SK-N-SH (cell line): ENCODE data around the gene RASGRF2. TPM values are rescaled to one million over a fixed set of nuclear protein-coding genes. Genes with fewer than 3 reads are reported as not detected.

Source experiments
- CTCF ChIA-PET: fragments of 300-600, 350-600 bp; formaldehyde crosslinking; extraction: SDS; loops from one replicate; lab custom pipeline; 2021; lab: Yijun Ruan, JAX
- POLR2A ChIA-PET: fragments of 350-600 bp; sonication (Branson Sonifier 250); formaldehyde crosslinking; extraction: SDS; loops from one replicate; lab custom pipeline; 2020; ENCODE audit warnings: antibody characterized with exemption, inconsistent platforms; lab: Yijun Ruan, JAX
- DNase-seq: peaks from one replicate; pipeline ENCODE4 v3.0.0; 2012
- H2AFZ ChIP-seq: fragments of 200-600 bp; sonication (generic); 2 replicates; pipeline ENCODE4 v1.8.1; 2016; ENCODE audit warnings: antibody characterized with exemption, mild to moderate bottlenecking, low read depth
- H3F3A ChIP-seq: fragments of 200-600 bp; sonication (generic); replicated peaks from 2 replicates; pipeline ENCODE3; 2016; ENCODE audit warnings: antibody characterized with exemption, mild to moderate bottlenecking; ENCODE audit not compliant: insufficient read depth
- H3K27ac ChIP-seq, 2 experiments: fragments of 200-500 bp in 1 of 2; fragments of 200-600 bp in 1 of 2; sonication (Bioruptor generic) in 1 of 2; sonication (generic), shearing (Covaris generic) in 1 of 2; 2 replicates each; pipeline versions ENCODE4 v1.5.1 to v1.6.1; 2014 to 2016; ENCODE audit warnings: low read depth in 2 of 2, inconsistent platforms in 1 of 2, low read length in 1 of 2, mild to moderate bottlenecking in 1 of 2, mixed read lengths in 1 of 2
- H3K27me3 ChIP-seq: fragments of 200-600 bp; sonication (generic), shearing (Covaris generic); 2 replicates; pipeline ENCODE4 v1.6.1; 2016; ENCODE audit warnings: mixed run types; ENCODE audit not compliant: insufficient read depth
- H3K36me3 ChIP-seq, 2 experiments: fragments of 200-500 bp in 1 of 2; fragments of 200-600 bp in 1 of 2; sonication (Bioruptor generic) in 1 of 2; sonication (generic) in 1 of 2; replicated peaks in 1 of 2; 2 replicates each; pipeline versions ENCODE3 to v1.5.1; 2014 to 2016; ENCODE audit warnings: low read length in 1 of 2, mild to moderate bottlenecking in 1 of 2; ENCODE audit not compliant: insufficient read depth in 2 of 2, control insufficient read depth in 1 of 2
- H3K4me1 ChIP-seq, 2 experiments: fragments of 200-500 bp in 1 of 2; fragments of 200-600 bp in 1 of 2; sonication (Bioruptor generic) in 1 of 2; sonication (generic), shearing (Covaris generic) in 1 of 2; 2 replicates each; pipeline versions ENCODE4 v1.5.1 to v1.6.1; 2014 to 2016; ENCODE audit warnings: low read depth in 1 of 2, low read length in 1 of 2, mixed run types in 1 of 2; ENCODE audit not compliant: insufficient read depth in 2 of 2, control insufficient read depth in 1 of 2
- H3K4me2 ChIP-seq: fragments of 200-600 bp; sonication (generic), shearing (Covaris generic); 2 replicates; pipeline ENCODE4 v1.6.1; 2017; ENCODE audit warnings: mixed run types
- H3K4me3 ChIP-seq, 2 experiments: fragments of 200-500 bp in 1 of 2; fragments of 200-600 bp in 1 of 2; sonication (Bioruptor generic) in 1 of 2; sonication (generic), shearing (Covaris generic) in 1 of 2; 2 replicates each; pipeline versions ENCODE4 v1.5.1 to v1.8.1; 2014 to 2016; ENCODE audit warnings: low read depth in 2 of 2, inconsistent platforms in 1 of 2, low read length in 1 of 2, mild to moderate bottlenecking in 1 of 2, mixed read lengths in 1 of 2, moderate library complexity in 1 of 2
- H3K79me2 ChIP-seq: fragments of 200-600 bp; sonication (generic); 2 replicates; pipeline ENCODE4 v1.8.1; 2017; ENCODE audit warnings: mild to moderate bottlenecking; ENCODE audit not compliant: insufficient read depth
- H3K9ac ChIP-seq: fragments of 200-600 bp; sonication (generic); 2 replicates; pipeline ENCODE4 v1.6.1; 2017; ENCODE audit warnings: mixed run types
- H3K9me2 ChIP-seq: fragments of 200-600 bp; sonication (generic); 2 replicates; pipeline ENCODE4 v1.6.1; 2017; ENCODE audit warnings: mixed run types
- H3K9me3 ChIP-seq: fragments of 200-600 bp; sonication (generic); 2 replicates; pipeline ENCODE4 v1.6.1; 2017; ENCODE audit warnings: mixed run types, mild to moderate bottlenecking, moderate library complexity
- H4K20me1 ChIP-seq: fragments of 200-600 bp; sonication (generic); 2 replicates; pipeline ENCODE4 v1.6.1; 2017; ENCODE audit warnings: mild to moderate bottlenecking, mixed run types; ENCODE audit not compliant: insufficient read depth
- EZH2phosphoT487 ChIP-seq: fragments of 200-600 bp; sonication (generic); IDR thresholded peaks from 2 replicates; pipeline ENCODE4 v1.6.1; 2017; ENCODE audit warnings: low read depth, mixed run types, mild to moderate bottlenecking, antibody characterized with exemption, moderate library complexity, borderline replicate concordance
- FOSL2 ChIP-seq: IDR thresholded peaks from 2 replicates; pipeline ENCODE4 v1.4.0; 2012; ENCODE audit warnings: low read depth, mild to moderate bottlenecking, moderate library complexity, borderline replicate concordance
- JUND ChIP-seq: IDR thresholded peaks from 2 replicates; pipeline ENCODE4 v1.4.0; 2012
- MEF2A ChIP-seq: IDR thresholded peaks from 2 replicates; pipeline ENCODE4 v1.4.0; 2012; ENCODE audit warnings: low read depth, borderline replicate concordance
- MXI1 ChIP-seq: IDR thresholded peaks from 2 replicates; pipeline ENCODE4 v1.6.1; 2012; ENCODE audit warnings: mild to moderate bottlenecking, low read depth, low read length, improper control_type of control experiment
- NFIC ChIP-seq: IDR thresholded peaks from 2 replicates; pipeline ENCODE4 v1.4.0; 2012; ENCODE audit warnings: borderline replicate concordance
- RAD21 ChIP-seq: IDR thresholded peaks from 2 replicates; pipeline ENCODE4 v1.6.1; 2012; ENCODE audit warnings: mild to moderate bottlenecking, low read length
- RXRA ChIP-seq: IDR thresholded peaks from 2 replicates; pipeline ENCODE4 v1.4.0; 2012; ENCODE audit warnings: low read depth, mild to moderate bottlenecking, borderline replicate concordance
- SMC3 ChIP-seq: IDR thresholded peaks from 2 replicates; pipeline ENCODE4 v1.6.1; 2012; ENCODE audit warnings: low read depth, low read length, improper control_type of control experiment
- YY1 ChIP-seq: IDR thresholded peaks from 2 replicates; pipeline ENCODE4 v1.4.0; 2012; ENCODE audit warnings: low read depth, mild to moderate bottlenecking
- WGBS: methylation state at CpG from one replicate; pipeline ENCODE4 v1.1.6; 2017; ENCODE audit warnings: low lambda C conversion rate; 5-methylcytosine and 5-hydroxymethylcytosine counted together
- polyA plus RNA-seq, 3 experiments: library from polyadenylated mRNA; depleted of rRNA; stranded (reverse); fragments of >200 nt; gene quantifications; 2 replicates each; pipeline ENCODE4 v1.2.3, GENCODE V29; 2012
- TF ChIP-seq, protein P1 (sequence below): IDR thresholded peaks from 2 replicates; pipeline ENCODE4 v1.4.0; 2012; ENCODE audit warnings: low read depth
- TF ChIP-seq, protein P2 (sequence below): fragments of 150-350 bp; IDR thresholded peaks from 2 replicates; pipeline ENCODE4 v1.6.1; 2017; ENCODE audit warnings: antibody characterized with exemption, low read length, low read depth, borderline replicate concordance
- TF ChIP-seq, protein P3 (sequence below): IDR thresholded peaks from 2 replicates; pipeline ENCODE4 v1.4.0; 2012; ENCODE audit warnings: low read depth, borderline replicate concordance
- TF ChIP-seq, protein P4 (sequence below): IDR thresholded peaks from 2 replicates; pipeline ENCODE4 v1.4.0; 2012; ENCODE audit warnings: low read depth, borderline replicate concordance

Gene RASGRF2
- polyA plus RNA-seq, 1 of the 3 experiments (the other 2 are of a cell fraction): under 0.01 TPM

DNA sequence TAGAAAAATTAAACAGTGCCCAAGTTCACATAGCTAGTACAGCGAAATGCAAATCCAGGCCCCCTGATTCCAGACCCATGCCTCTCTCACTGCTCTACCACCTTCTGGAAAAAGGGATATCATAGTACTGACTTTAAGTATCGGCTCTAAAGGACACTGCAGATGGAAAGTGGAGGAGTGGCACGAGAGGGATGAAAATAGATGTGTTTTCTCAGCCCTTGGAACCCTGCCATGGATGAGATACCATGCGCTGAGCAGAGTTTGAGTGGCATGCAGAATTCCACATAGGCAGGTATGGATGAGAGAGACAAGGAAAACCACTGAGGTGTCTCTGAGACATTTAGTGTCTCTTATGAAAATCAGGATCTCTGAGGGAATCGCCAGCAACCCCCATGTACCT, 291.8 kb downstream of the RASGRF2 start:
- 98% methylated on average over 5 of the region's 5 CpGs for WGBS
- peaks cover 0 to 12% of the 10 kb centered on the region in 2 experiments; a peak in 1 of 4 replicates for H3K4me1 ChIP-seq

DNA sequence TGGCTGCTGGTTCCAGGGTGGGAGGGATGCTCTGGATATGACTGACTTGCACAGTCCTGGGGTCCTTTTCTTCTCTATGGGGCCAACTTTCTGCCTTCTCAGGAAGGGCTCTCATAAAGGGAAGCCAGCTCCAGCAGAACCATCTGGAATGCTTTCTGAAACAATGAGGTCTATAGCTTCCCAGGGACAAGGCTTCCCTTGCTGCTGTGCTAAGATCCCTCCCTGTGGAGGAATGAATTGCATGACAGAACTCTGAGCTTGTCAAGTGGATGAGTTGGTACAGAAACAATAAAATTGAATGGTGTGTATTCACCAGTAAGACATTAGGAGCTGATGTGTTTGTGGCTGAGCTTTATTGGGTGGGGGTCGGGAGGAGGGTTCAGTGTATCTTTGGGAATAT, 292.7 kb downstream of the RASGRF2 start:
- no peak overlapping the region for H3K27ac ChIP-seq
- H3K4me2 ChIP-seq: no peak overlapping the region
- DNase-seq: no peak
- no peaks in the 10 kb centered on the region for H3K9me2 ChIP-seq
- H3K4me1 ChIP-seq: peaks cover 0 to 13% of the 10 kb centered on the region in 2 experiments; a peak in 1 of 4 replicates
- ChIA-PET POLR2A (no interaction called here), CTCF (interaction anchor here (1.3 kb wide), 1 partner anchor 13 kb away, joined by 3 read pairs; no protein-coding TSS in a partner anchor)
- H3K27me3 ChIP-seq: no peaks in the 10 kb centered on the region
- no peak overlapping the region for H3K9ac ChIP-seq
- 83% methylated on average over 1 of the region's 1 CpG for WGBS
- H4K20me1 ChIP-seq: no peaks in the 10 kb centered on the region
- no peaks in the 10 kb centered on the region for H3K9me3 ChIP-seq
- H3K79me2 ChIP-seq: no peaks in the 10 kb centered on the region
- H3K36me3 ChIP-seq: peaks cover 4 to 7% of the 10 kb centered on the region in 2 experiments
- TF ChIP-seq MXI1 (no peak), FOSL2 (no peak), SMC3 (no peak), RAD21 (no peak)
- TF ChIP-seq, protein P1, sequence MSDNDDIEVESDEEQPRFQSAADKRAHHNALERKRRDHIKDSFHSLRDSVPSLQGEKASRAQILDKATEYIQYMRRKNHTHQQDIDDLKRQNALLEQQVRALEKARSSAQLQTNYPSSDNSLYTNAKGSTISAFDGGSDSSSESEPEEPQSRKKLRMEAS: no peak
- TF ChIP-seq, all 33 proteins: peak for 0
- Histone ChIP-seq H3F3A (no peaks in the 10 kb centered on the region), H2AFZ (no peak overlapping the region), H3K4me3 (no peak overlapping the region)

More for the DNA sequence above, 291.8 kb downstream of the RASGRF2 start:
- CTCF ChIA-PET: interaction anchor here (1.3 kb wide), 1 partner anchor 14 kb away, joined by 3 read pairs; no protein-coding TSS in a partner anchor
- no peak overlapping the region for H3K27ac ChIP-seq
- TF ChIP-seq, protein P2, sequence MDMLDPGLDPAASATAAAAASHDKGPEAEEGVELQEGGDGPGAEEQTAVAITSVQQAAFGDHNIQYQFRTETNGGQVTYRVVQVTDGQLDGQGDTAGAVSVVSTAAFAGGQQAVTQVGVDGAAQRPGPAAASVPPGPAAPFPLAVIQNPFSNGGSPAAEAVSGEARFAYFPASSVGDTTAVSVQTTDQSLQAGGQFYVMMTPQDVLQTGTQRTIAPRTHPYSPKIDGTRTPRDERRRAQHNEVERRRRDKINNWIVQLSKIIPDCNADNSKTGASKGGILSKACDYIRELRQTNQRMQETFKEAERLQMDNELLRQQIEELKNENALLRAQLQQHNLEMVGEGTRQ: no peak
- TF ChIP-seq, protein P3, sequence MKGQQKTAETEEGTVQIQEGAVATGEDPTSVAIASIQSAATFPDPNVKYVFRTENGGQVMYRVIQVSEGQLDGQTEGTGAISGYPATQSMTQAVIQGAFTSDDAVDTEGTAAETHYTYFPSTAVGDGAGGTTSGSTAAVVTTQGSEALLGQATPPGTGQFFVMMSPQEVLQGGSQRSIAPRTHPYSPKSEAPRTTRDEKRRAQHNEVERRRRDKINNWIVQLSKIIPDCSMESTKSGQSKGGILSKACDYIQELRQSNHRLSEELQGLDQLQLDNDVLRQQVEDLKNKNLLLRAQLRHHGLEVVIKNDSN: no peak
- H3K9me3 ChIP-seq: no peaks in the 10 kb centered on the region
- H3K36me3 ChIP-seq: peaks cover 4 to 7% of the 10 kb centered on the region in 2 experiments
- no peaks in the 10 kb centered on the region for H3K27me3 ChIP-seq
- no peaks in the 10 kb centered on the region for H3K79me2 ChIP-seq
- H3K4me2 ChIP-seq: no peak overlapping the region
- H3F3A ChIP-seq: peaks cover 3% of the 10 kb centered on the region
- no peak overlapping the region for H2AFZ ChIP-seq
- H3K4me3 ChIP-seq: no peak overlapping the region
- no peaks in the 10 kb centered on the region for H3K9me2 ChIP-seq
- no peak overlapping the region for H3K9ac ChIP-seq
- POLR2A ChIA-PET: no interaction called here
- H4K20me1 ChIP-seq: no peaks in the 10 kb centered on the region
- DNase-seq: no peak

DNA sequence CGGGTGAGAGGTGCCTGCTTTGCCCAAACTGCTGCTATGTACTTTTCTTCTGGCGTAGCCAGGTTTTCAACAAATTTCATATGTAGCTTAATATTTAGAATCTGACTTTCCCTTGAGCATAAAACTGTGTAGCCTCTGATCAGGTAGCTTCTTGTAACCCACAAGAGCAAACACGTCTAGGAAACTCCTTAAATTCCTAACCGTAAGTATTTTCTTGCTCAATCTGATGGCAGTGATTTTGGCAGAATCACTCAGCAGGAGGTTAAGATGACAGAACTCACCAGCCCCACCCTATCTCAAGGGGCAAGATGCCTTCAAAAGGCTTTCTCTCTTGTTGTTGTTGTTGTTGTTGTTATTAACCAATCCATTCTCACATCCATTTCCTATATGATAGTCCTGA, 293.7 kb downstream of the RASGRF2 start:
- no peaks in the 10 kb centered on the region for H3K9me2 ChIP-seq
- H3F3A ChIP-seq: no peaks in the 10 kb centered on the region
- POLR2A ChIA-PET: no interaction called here
- H3K27ac ChIP-seq: no peak overlapping the region
- H2AFZ ChIP-seq: no peak overlapping the region
- no peak for DNase-seq
- WGBS: 91% methylated on average over 4 of the region's 4 CpGs
- no peaks in the 10 kb centered on the region for H3K79me2 ChIP-seq
- no peak overlapping the region for H3K9ac ChIP-seq
- H3K27me3 ChIP-seq: no peaks in the 10 kb centered on the region
- peaks cover 0 to 8% of the 10 kb centered on the region in 2 experiments; a peak in 1 of 4 replicates for H3K4me1 ChIP-seq
- H3K36me3 ChIP-seq: peaks cover 4 to 7% of the 10 kb centered on the region in 2 experiments
- no peaks in the 10 kb centered on the region for H4K20me1 ChIP-seq
- CTCF ChIA-PET: no interaction called here
- no peaks in the 10 kb centered on the region for H3K9me3 ChIP-seq
- no peak overlapping the region for H3K4me2 ChIP-seq
- H3K4me3 ChIP-seq: no peak overlapping the region
- TF ChIP-seq YY1: no peak
- TF ChIP-seq JUND: no peak
- no peak for TF ChIP-seq RXRA
- TF ChIP-seq, protein P4, sequence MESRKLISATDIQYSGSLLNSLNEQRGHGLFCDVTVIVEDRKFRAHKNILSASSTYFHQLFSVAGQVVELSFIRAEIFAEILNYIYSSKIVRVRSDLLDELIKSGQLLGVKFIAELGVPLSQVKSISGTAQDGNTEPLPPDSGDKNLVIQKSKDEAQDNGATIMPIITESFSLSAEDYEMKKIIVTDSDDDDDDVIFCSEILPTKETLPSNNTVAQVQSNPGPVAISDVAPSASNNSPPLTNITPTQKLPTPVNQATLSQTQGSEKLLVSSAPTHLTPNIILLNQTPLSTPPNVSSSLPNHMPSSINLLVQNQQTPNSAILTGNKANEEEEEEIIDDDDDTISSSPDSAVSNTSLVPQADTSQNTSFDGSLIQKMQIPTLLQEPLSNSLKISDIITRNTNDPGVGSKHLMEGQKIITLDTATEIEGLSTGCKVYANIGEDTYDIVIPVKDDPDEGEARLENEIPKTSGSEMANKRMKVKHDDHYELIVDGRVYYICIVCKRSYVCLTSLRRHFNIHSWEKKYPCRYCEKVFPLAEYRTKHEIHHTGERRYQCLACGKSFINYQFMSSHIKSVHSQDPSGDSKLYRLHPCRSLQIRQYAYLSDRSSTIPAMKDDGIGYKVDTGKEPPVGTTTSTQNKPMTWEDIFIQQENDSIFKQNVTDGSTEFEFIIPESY: no peak
- TF ChIP-seq, protein P3: no peak
- TF ChIP-seq MEF2A: no peak
- TF ChIP-seq SMC3: no peak
- TF ChIP-seq, protein P2: no peak
- TF ChIP-seq FOSL2: no peak
- no peak for TF ChIP-seq EZH2phosphoT487
- TF ChIP-seq NFIC: no peak
